HG03521 (cell line): ENCODE data around the gene PRR30.
"Not testable (repeated sequence)": the region's sequence is repeated elsewhere in the genome, so short reads cannot be mapped to it uniquely, and the experiment has no call there.

Experiments
- ATAC-seq: cut with Tn5 transposase; IDR thresholded peaks from one replicate; pipeline ENCODE4 v1.9.1; 2021; ENCODE audit warnings: mild to moderate bottlenecking, moderate library complexity; ENCODE audit not compliant: unreplicated experiment

The PRR30 gene

GRCh38 chr2:27139310-27139709 is at the start of gene PRR30:
Gene PRR30, minus strand, starts transcription at chr2:27139410. Its CDS starts 1,081 bp downstream, at chr2:27138329.
- ATAC-seq: no peak

GRCh38 chr2:27186613-27187345 is 47.6 kb upstream of the PRR30 start:
- no peak for ATAC-seq

GRCh38 chr2:27185331-27186026 is 46.3 kb upstream of the PRR30 start:
- no peak for ATAC-seq

- no peak for ATAC-seq
Measured at GRCh38 chr2:27184115-27184514, 44.9 kb upstream of the PRR30 start.

- ATAC-seq: no peak
Measured at GRCh38 chr2:27182346-27182745, 43.1 kb upstream of the PRR30 start.

GRCh38 chr2:27179344-27180000 is 40.3 kb upstream of the PRR30 start:
- ATAC-seq: no peak

- no peak for ATAC-seq
Measured at GRCh38 chr2:27178469-27178868, 39.3 kb upstream of the PRR30 start.

GRCh38 chr2:27177441-27178351 is 38.5 kb upstream of the PRR30 start:
- ATAC-seq: no peak

GRCh38 chr2:27175781-27176180 is 36.6 kb upstream of the PRR30 start:
- not testable (repeated sequence) for ATAC-seq

- no peak for ATAC-seq
Measured at GRCh38 chr2:27175330-27175729, 36.1 kb upstream of the PRR30 start.

GRCh38 chr2:27174638-27175037 is 35.4 kb upstream of the PRR30 start:
- ATAC-seq: no peak

- no peak for ATAC-seq
Measured at GRCh38 chr2:27171351-27171848, 32.2 kb upstream of the PRR30 start.

GRCh38 chr2:27170581-27171337 is 31.5 kb upstream of the PRR30 start:
- ATAC-seq: no peak

- ATAC-seq: no peak
Measured at GRCh38 chr2:27164960-27165763, 26.0 kb upstream of the PRR30 start.

GRCh38 chr2:27162151-27163121 is 23.2 kb upstream of the PRR30 start:
- no peak for ATAC-seq

- no peak for ATAC-seq
Measured at GRCh38 chr2:27160191-27160590, 21.0 kb upstream of the PRR30 start.

GRCh38 chr2:27159271-27159670 is 20.1 kb upstream of the PRR30 start:
- no peak for ATAC-seq

- ATAC-seq: no peak
Measured at GRCh38 chr2:27158468-27158867, 19.3 kb upstream of the PRR30 start.
